ENCODE data around the gene ZFP36L1.
"Not testable (repeated sequence)": the region's sequence is repeated elsewhere in the genome, so short reads cannot be mapped to it uniquely, and the experiment has no call there.

Gene ZFP36L1

GRCh38 chr14:68782091-68782981 lies 10.5 kb downstream of the ZFP36L1 start:
- DNase-seq, result no peak

GRCh38 chr14:68781161-68782021 lies 11.5 kb downstream of the ZFP36L1 start:
- DNase-seq, result no peak

- DNase-seq, result no peak
These were observed 12.3 kb downstream of the ZFP36L1 start for GRCh38 chr14:68780358-68781160.

- DNase-seq, result no peak
These were observed 13.0 kb downstream of the ZFP36L1 start for GRCh38 chr14:68779761-68780323.

GRCh38 chr14:68777644-68778043 lies 15.2 kb downstream of the ZFP36L1 start:
- no peak for DNase-seq

GRCh38 chr14:68775614-68776126 lies 17.2 kb downstream of the ZFP36L1 start:
- DNase-seq, result no peak

- DNase-seq, result no peak
These were observed 17.9 kb downstream of the ZFP36L1 start for GRCh38 chr14:68774771-68775613.

GRCh38 chr14:68772761-68773381 lies 20.0 kb downstream of the ZFP36L1 start:
- no peak for DNase-seq

GRCh38 chr14:68771631-68772030 lies 21.2 kb downstream of the ZFP36L1 start:
- DNase-seq, result no peak

- DNase-seq, result no peak
These were observed 22.1 kb downstream of the ZFP36L1 start for GRCh38 chr14:68770553-68771286.

- DNase-seq, result no peak
These were observed 22.8 kb downstream of the ZFP36L1 start for GRCh38 chr14:68770051-68770450.

GRCh38 chr14:68768316-68768715 lies 24.6 kb downstream of the ZFP36L1 start:
- no peak for DNase-seq

GRCh38 chr14:68767248-68767645 lies 25.6 kb downstream of the ZFP36L1 start:
- DNase-seq, result no peak

- no peak for DNase-seq
These were observed 26.3 kb downstream of the ZFP36L1 start for GRCh38 chr14:68766299-68767247.

- not testable (repeated sequence) for DNase-seq
These were observed 29.0 kb downstream of the ZFP36L1 start for GRCh38 chr14:68763843-68764242.

- DNase-seq, result no peak
These were observed 29.7 kb downstream of the ZFP36L1 start for GRCh38 chr14:68762953-68763764.

GRCh38 chr14:68761391-68761790 lies 31.5 kb downstream of the ZFP36L1 start:
- no peak for DNase-seq

- DNase-seq, result no peak
These were observed 32.1 kb downstream of the ZFP36L1 start for GRCh38 chr14:68760761-68761160.
